RCC 7860 (cell line): ENCODE results near the gene CGB8.
A peak's percentile ranks its signal among the peaks of the same experiment; 100 is the strongest.
"Not testable (repeated sequence)": the region's sequence is repeated elsewhere in the genome, so short reads cannot be mapped to it uniquely, and the experiment has no call there.

Experiments used
- DNase-seq: peaks from one replicate; pipeline ENCODE4 v3.0.0-alpha.2; 2015; ENCODE audit warnings: low spot score
- FAIRE-seq: peaks from 2 replicates; lab custom pipeline; 2012; peaks lifted over from hg19 to GRCh38; lab: Jason Lieb, UNC

CGB8 gene

DNA sequence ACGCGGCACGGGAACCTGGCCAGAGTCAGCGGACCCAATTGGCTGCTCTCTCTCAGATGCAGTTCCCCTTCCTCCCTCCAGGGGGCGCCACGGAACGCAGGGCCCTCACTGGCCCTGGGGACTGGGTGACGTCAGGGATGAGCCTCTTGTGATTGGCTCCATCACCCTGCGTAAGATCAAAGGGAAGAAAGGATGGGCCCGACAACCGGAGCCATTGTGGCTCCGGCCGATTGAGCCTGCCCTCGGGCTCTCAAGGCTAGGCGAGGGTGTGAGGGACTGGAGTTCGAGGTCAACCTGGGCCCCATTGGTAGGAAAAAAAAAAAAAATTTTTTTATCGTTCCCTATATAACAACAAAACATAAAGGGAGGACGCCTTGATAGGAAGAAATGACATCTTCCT lies 12.1 kb downstream of the CGB8 start, which contains the start of gene CGB1:
CGB1 (minus strand) TSS at position 81 of the 400 bp plus-strand sequence. CDS start 184 bp downstream, outside the sequence.
- not testable (repeated sequence) for FAIRE-seq, DNase-seq

GRCh38 chr19:49031642-49032301 lies 17.1 kb downstream of the CGB8 start, which contains the start of gene CGB2:
Gene CGB2 (plus strand): TSS chr19:49031890. CDS start chr19:49032096, 206 bp downstream.
- not testable (repeated sequence) for DNase-seq, FAIRE-seq

DNA sequence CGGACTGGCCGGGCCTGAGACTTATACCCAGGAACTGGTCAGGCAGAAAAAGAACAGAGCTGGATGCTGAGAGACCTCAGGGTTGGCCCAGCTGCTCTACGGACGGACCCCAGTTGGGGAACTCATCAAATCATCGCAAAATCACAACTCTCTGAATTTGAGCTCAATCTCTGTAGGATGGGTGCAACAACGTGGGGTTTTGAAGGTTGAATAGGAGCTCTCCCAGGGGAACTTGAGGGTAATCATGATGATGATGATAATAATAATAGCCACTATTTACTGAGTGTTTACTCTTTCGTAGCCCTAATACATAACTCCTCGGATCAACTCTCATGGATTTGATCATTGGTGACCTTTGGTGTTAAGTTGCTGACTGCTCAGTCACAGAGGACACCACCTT lies 18.6 kb downstream of the CGB8 start:
- DNase-seq, FAIRE-seq: not testable (repeated sequence)

GRCh38 chr19:49029749-49030148 lies 19.2 kb downstream of the CGB8 start:
- peak; percentile 49 for DNase-seq
- FAIRE-seq, result not testable (repeated sequence)

DNA sequence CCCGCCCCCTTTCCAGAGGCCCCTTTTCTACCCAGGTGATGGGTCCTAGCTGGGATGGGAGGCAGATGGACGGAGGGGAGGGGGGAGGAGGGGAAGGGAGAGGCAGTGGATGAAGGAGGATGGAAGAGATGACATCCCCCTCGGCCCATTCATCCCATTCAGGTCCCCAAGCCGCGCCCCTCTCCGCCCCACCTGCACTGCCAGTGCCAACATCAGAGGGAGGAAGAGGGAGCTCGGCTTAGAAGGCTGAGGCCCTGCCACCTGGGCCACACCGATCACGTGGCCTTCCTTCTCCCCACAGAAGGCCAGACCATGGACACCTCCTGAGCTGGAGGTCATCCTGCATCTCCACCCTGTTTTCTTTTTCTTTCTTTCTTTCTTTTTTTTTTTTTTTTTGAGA lies 20.2 kb downstream of the CGB8 start:
- not testable (repeated sequence) for DNase-seq, FAIRE-seq

- peak; percentile 22 for DNase-seq
- not testable (repeated sequence) for FAIRE-seq
Measured at GRCh38 chr19:49025599-49025998, 23.3 kb downstream of the CGB8 start.

- not testable (repeated sequence) for DNase-seq, FAIRE-seq
Measured at GRCh38 chr19:49025088-49025487, 23.8 kb downstream of the CGB8 start.

GRCh38 chr19:49024233-49024632 lies 24.7 kb downstream of the CGB8 start, which contains the start of gene CGB3:
Gene CGB3 (minus strand): TSS chr19:49024333. CDS start chr19:49023971, 362 bp downstream.
- DNase-seq, FAIRE-seq: not testable (repeated sequence)

GRCh38 chr19:49022116-49022515 lies 26.8 kb downstream of the CGB8 start:
- DNase-seq (no peak), FAIRE-seq (no peak)

DNA sequence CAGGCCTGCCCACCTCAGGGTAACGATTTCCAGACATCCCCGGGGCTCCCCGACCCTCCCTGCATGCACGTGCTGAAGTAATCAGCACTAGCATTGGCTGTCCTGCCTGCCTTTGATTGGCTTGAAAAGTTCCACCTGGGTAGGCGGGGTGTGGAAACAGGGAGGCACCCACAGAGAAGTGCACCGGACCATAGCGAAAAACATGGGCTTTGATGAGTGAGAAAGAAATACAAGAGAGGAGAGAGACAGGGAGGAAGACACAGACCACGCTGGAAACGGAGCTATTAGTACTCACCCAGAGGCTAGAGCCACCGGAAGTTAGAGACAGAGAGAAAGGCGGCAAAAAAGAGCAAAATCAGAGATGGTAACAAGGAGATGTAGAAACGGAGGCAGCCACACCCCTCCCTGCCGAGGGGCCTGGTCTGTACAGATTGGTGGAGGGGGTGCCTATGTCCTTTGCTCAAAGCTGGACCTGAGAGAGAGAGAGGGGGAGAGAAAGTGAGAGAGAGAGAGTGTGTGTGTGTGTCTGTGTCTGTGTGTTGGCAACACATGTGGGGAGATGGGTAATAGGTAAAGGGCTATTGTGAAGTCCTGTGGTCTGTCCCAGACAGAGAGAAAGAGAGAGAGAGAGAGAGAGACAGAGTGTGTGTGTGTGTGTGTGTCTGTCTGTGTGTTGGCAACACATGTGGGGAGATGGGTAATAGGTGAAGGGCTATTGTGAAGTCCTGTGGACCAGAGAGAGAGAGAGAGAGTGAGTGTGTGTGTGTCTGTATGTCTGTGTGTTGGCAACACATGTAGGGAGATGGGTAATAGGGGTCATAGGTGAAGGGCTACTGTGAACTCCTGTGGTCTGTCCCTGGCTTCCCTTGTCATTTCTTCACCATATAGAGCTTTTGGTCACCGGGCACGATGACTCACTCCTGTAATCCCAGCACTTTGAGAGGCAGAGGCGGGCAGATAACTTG lies 27.7 kb downstream of the CGB8 start:
- FAIRE-seq, result peak; percentile 46
- peak; percentile 91 for DNase-seq

DNA sequence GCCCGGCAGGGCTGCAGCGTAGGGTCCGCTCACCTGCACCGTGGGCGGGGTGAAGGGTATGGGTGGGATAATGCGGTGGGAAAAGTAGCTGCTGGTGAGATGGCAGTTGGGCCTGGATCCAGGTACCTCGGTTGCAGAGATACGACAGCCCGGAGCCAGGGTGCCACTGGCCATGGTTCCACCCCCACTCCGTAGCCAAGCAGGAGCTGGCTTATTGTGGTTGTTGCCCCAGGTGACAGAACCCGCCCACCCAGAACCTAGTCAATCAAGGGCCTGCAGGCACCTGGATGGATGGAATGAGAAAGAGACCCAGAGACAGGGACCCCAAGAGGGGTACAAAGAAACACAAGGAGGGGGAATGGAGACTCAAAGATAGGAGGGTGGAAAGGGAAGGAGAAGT lies 28.6 kb downstream of the CGB8 start:
- no peak for DNase-seq
- no peak for FAIRE-seq

GRCh38 chr19:49019242-49019932 lies 29.5 kb downstream of the CGB8 start:
- FAIRE-seq, result no peak
- no peak for DNase-seq

- FAIRE-seq, DNase-seq: not testable (repeated sequence)
Measured at GRCh38 chr19:49018388-49019241, 30.3 kb downstream of the CGB8 start.

DNA sequence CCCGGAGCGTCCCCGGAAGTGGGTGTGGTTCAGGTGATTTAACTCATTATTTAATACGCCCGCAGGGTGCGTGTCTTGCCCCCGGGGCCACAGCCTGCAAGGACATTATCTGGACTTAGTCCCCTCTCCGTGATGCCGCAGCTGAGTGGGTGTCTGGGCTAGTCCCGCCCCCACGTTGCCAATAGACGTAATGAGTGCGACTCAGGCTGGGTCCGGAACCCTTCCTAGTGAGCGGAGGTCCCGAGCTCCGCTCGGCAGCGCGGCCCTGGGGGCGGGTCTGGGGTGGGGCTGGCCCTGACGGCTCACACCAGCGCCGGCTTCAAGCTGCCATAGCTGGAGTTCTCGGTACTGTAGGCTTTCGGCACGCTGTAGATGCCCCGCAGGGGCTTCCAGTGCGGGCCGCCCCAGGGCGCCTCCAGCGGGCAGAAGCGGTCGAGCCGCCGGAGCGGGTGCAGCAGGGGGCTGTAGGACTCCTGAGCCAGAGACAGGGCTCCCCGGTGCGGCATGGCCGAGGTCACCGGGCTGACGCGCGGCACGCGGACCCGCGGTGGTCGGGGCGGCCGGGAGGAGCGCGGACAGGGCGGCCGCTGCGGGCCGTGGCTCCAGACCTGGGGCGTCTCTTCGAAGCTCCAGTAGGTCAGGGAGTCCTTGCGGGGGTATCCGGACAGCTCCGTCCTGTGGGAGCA lies 31.1 kb downstream of the CGB8 start:
- no peak for DNase-seq

DNA sequence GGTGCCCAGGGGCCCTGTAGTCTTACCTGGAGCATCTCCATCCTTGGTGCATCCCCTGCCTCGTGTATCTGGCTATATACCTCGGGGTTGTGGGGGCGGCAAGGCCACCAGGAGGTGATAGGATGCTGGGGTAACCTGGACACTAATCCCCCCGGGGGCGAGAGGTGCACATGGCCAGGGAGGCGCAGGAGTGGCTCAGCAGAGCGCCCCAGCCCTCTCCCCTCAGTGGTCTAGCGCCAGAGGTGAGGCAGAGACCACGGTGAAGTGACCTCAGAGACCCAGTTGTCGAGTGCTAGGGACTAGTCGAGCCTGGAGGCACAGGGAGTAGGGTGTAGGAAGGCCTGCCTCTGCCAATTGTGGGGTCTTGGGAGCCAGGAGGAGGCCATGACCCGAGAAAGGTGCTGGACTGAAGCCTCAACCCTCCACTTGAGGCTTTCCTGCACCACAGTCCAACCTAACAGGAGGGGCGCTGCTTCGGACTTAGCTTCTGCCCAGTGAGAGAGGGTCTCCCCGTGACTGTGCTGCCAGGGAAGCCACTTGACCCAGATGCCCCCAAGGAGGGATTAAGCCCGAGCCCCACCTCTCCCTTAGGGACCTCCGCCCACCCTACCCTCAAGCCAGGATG lies 31.8 kb downstream of the CGB8 start, which contains the start of gene LHB:
LHB (minus strand) TSS at position 51 of the 625 bp plus-strand sequence; CDS start at position 41, 10 bp downstream.
- DNase-seq, result no peak
- no peak for FAIRE-seq

More for the DNA sequence above, 31.1 kb downstream of the CGB8 start:
- no peak for FAIRE-seq

DNA sequence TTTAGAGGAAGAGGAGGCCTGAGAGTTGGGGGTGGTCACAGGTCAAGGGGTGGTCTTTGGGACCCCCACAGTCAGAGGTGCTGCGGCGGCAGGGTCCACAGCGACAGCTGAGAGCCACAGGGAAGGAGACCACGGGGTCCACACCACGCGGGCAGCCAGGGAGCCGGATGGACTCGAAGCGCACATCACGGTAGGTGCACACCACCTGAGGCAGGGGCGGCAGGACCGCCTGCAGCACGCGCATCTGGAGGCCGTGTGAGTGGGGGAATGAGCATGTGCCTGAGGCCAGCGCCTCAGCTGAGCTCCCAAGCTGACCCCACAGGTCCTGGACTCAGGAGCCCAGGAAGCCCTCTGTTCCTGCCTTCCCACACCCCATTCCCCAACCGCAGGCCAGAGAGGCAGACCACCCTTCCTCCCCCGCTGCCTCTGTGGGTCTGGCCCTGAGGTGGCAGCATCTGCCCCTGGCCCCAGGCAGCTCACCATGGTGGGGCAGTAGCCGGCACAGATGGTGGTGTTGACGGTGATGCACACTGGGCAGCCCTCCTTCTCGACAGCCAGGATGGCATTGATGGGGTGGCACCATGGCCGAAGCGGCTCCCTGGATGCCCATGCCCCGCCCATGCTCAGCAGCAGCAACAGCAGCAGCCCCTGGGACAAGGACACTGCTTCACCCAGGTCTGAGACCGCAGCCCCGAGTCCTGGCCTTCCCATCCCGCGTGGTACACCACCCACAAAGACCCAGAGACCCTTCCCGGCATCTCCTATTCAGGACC lies 32.7 kb downstream of the CGB8 start:
- DNase-seq (no peak), FAIRE-seq (no peak)

- FAIRE-seq, result no peak
- DNase-seq, result no peak
Measured at GRCh38 chr19:49014870-49015255, 34.0 kb downstream of the CGB8 start.
